SW 1271 (cell line): Measurements from ENCODE around the gene GAST.

ENCODE experiments used
- DNase-seq, 2 experiments: peaks; one replicate each; lab custom pipeline; 2025; lab: John Stamatoyannopoulos, UW

The GAST gene

DNA sequence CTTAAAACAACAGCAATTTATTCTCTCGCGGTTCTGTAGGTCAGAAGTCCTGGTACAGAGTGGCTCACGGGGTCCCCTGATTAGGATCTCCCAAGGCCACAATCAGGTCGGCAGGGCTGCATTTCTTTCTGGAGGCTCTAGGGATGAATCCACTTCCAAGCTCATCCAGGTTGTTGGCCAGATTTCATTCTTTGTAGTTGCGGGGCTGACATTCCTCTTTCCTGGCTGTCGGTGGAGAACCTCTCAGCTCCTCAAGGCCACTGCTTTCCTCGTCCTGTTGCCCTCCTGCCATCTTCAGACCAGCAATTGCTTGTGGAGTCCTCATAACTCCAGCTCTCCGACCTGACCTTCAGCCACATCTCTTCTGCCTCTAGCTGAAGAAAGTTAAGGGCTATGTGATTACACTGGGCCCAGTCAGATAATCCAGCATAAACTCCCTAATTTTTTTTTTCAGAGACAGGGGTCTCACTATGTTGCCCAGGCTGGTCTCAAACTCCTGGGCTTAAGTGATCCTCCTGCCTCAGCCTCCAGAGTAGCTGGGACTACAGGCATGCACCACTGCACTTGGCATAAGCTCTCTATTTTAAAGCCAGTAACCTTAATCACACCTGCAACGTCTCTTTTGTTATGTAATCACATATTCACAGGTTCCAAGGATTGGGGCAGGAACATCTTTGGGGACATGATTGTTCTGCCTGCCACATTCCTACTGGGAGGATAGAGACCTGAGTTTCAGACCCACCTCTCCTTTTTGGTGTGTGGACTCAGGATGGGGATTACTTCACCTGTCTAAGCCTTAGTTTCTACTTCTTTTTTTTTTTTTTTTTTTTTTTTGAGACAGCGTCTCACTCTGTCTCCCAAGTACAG, 4.1 kb upstream of the GAST start:
- no peak for DNase-seq

DNA sequence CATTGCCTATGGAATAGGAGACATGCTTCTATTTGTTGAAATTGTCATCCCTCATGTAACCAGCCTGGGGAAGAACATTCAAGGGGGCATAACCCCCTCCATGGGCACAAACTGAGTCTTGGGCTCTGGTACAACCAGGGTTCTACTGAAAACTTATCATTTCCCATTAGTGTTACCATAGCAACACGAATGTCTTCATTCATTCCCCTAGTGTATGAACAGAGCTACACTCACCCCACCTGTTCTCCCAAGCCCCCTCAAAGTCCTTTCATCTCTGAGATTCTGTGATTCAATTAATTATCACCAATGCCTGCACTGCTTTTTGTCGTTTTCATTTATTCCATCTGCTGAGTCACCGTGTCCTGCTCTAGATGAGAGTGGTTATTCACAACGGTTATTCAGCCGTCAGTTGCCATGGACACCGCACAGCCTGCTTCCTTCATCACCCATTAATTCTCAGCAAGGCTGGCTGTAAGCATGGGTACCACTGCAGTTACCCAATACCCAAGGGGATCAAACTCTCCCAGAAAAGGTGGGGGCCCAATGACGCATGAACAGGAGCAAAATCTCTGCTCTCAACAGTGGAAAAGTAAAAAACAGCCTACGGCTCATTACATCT, 1.6 kb upstream of the GAST start:
- DNase-seq, result no peak

DNA sequence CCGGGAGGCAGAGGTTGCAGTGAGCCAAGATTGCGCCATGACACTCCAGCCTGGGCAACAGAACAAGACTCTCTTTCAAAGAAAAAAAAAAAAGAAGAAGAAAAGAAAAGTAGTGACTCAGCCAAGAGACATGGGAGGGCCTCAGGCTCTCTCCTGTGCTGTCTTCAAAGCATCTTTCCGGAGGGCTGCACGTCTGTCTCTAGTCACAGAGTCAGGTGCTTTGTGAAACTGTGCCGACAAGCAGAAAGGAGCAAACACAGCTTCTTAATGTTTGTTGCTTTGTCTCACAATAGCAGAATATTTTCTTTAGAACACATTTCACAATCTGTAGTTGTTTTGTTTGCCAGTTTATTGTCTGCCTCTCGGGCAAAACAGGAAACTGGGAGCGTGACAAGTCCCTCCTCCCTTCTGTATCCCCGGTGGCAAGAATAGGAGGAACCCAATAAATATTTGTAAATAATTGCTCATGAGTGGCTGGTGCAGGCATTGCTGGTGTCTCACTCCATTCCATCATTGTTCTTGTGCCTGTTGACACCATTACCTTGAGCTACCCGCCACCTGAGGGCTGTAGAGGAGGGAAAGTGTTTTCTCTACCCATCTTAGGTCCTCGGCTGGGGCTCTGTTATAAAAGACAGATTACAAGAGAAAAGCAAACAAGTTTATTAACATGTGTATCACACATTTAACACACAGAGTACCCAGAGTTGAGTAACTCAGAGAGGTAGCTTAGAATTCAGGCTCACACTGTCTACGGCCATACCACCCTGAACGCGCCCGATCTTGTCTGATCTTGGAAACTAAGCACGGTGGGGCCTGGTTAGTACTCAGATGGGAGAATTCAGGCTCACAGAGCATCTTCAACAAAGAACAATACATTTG, 5.5 kb downstream of the GAST start:
- DNase-seq, result no peak

DNA sequence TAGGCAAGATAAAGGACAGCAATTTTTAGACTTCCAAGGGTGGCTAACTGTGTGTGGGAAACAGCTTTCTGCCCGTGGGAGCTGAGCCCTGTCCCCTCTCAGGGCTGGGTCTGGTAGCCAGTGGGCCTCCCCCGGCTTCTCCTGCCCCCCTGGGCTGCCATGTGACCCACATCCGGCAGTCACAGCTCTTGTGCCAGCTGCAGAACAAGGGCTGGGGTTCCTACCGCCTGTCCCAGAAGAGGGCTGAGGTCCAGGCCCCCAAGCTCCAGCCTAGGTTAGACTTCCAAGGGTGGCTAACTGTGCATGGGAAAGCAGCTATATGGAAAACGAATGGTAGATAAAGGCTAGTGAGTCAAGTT, 6.1 kb downstream of the GAST start:
- no peak for DNase-seq

DNA sequence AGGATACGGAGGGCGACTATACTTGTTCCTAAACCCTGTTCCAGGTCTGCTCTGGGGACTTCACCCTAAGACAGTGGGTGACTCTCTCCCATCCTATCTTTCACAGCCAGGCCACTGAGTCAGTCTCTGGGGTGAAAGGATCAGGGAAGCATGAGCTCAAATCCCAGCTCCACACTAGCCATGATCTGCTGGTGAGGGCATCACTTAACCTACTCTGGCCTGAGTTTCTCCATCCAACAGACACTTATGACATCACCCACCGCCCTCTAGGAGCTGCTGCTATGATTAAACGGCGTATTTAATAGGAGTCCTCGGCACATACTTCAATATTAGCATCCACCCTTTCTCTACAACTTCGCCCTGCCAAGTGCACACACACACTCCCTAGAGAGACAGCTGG, 10.1 kb downstream of the GAST start:
- no peak for DNase-seq

DNA sequence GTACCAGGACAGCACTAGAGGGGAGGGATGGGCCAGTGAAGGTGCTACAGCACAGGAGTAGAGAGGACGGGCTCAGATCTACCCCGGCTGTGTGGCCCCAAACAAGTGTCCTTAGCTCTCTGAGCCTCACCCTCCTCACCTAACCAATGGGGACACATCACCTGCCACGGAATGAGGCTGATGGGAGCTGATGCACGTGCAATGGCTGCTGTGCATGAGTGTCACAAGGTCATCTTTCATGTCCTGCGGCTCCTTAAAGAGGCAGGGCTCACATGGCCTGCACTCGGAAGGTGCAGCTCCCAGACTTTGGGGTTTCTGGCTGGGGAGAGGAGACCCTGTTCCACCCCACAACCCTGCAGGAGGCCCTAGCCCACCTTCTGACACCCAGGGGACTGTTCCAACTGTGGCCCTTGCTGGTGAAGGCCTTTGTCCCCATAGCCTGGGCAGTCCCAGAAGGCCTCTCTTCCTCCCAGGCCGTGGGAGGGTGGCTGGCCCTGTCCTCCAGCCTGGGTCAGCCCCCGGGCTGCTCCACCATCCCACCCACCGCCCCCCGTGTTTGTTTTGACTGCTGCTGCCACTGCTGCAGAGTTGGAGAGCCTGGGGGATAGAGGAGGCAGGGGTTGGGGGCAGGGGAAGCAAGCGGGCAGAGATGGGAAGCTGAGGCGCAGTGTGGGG, 11.8 kb downstream of the GAST start:
- DNase-seq, result no peak

DNA sequence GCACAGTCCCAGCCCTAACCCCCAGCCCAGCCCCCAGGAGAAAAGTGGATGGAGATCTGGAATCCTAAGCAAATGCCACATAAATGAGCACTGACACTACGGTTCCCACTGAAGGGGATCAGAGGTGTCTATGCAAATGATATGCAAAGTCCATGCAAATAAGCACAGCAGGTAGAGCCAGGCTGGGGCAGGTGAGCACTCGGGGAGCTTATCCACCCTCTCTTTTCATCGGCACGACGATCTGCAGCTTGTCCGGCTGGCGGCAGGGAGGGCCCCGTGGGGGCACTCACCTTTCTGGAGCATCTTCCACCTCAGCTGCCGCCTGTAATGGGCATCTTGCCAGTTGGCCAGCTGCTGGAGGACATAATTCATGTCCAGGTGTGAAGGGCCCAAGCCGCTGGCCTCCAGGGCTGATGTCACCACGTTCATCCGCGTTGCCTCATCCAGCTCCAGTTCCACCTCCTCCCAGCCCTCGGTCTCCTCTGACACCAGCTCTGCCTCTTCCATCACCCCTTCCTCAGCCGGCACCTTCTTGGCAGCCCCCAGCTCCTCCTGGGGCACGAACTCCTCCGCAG, 12.4 kb downstream of the GAST start:
- no peak for DNase-seq

DNA sequence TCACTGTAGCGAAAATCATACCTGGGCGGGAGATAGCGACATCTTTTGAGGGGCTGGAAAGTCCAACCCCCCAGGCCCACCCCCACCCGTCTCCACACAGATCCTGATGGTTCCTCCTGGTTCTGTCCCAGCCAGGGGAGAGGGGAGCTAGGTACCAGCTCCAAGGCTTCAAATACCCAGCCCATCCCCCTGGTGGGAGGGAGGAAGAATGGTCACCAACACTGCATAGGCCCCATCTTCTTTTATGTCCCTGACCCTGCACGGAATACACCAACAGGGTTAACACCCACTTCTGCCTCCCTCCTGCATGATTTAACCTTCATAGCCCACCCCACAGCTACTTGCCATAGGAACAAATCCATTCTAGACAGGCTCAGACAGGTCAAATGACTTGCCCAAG, 13.0 kb downstream of the GAST start:
- no peak for DNase-seq

DNA sequence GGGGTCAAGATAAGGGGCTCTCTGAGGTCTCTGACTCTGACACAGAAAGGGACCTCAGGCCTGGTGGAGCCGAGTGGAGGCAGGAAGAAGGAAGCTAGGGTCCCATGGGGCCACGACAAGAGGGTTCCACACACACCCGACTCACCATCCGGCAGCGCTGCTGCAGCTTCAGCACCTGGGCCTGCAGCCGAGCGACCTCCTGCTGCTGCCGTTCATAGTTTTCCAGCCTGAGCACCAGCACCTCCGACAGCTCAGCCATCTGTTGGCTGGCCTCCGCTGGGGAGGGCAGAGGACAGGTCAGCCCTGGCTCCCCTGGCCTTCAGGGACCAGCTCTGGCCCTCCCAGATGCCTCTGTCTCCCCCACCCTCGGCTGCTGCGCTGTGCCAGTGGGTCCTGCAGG, 15.9 kb downstream of the GAST start:
- DNase-seq, result no peak

DNA sequence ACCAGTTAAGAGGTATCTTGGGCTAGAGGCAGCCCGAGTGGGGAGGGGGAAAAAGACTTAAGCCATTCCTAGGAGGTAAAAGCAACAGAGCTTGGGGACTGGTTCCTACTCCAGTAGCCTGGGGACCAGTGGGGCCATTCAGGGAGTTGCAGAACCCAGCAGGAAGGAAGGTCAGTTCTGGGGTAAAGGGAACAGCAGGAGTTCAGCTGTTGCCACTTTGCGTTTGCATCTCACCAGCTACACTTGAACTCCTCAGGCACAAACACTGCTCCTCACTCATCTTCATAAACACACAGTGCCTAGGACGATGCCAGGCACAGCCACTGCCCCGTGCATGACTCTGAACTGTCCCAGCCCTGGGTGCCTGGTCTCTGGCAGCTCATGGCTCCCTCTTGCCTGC, 18.3 kb downstream of the GAST start:
- DNase-seq, result no peak

DNA sequence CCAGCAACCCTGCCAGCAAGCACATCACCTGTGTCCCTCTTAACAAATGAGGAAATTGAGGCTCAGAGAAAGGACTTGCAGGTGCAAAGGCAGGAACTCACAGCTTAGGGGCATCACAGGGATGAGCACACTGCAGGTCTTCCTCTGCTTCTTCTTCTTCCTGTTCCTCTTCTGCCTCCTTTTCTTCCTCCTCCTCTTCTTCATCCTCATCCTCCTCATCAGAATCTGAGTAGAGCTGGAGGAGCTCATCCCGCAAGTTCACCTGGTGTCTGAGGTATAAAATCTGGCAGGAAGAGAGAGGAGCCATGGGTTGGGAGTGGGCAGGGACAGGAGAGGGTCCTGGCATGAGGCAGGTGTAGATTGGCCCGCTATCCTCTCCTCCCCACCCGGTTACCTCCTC, 19.7 kb downstream of the GAST start:
- DNase-seq, result no peak

DNA sequence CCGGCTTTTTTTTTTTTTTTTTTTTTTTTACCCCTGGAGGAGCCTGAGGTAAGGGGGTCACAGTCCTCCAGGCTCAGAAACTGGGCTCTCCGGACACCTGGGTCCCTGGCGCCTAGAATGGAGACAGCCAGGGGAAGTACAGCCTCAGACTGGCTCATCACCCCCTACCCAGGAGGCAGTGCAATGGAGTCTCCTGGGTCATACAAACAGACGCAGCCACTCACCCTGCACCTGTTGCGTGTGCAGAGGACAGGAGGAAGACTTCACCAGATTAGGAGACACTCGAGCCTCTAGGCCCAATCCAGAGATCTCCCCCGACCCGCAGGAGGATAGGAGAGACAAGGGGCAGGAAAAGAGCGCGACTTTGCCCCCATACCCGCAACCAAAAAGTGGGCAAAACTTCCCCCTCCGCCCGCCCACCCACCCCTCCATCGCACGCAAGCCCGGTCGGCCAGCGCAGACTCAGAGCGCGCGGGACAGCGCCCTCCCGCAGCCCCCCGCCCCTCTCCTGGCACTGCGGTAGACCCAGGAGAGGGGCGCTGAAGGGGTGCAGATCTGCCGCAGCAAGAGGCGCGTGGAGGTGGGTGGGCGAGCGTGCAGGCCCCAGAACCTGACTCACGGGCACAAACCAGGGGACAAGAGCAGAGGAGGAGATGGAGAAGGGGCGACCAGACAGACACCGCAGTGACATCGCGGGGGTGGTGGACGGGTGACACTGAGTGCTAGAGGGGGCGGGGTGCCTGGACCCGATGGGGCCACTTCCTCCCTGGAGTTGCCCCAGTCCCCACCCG, 21.4 kb downstream of the GAST start:
- DNase-seq, result no peak

DNA sequence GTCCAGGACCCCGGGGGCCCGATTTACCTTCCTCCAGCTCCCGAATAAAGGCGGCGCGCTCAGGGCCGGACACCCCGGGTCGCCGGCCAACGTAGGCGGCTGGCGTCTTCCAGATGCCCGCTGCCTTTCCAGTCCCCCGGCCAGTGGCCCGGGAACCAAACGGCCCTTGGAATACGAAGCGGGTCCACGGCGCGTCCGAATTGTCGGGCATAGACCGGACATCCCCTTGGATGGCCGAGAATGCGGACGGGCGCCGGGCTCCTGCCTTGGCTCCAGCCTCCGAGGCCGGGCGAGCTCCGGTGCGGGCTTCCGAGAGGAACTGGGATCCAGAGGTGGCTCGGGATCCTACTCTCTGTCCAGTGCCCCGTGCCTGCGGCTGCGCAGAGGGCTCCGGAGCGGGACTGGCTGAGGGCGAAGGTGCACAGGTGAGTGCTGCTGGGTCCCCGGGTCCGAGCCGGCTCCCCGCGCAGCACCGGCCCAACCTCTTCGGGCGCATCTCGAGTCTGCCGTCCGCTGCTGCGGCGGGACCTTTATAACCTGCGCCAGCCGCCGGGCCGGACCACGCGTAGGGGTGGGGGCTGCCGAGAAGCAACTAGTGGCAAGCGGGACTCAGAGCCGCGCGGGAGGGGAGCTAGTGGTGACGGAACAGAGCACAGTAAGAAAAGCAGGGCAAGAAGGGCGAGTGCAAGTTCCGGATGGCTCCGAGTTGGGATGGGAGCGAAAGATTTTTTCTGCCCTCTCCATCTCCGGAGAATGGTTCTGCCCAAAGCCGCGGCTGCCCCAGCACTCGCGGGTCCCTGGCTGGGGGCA, 22.2 kb downstream of the GAST start, which contains the start of gene HAP1:
Gene HAP1, minus strand, starts transcription at position 505 of the 810 bp plus-strand sequence. Its CDS starts 9 bp downstream, at position 496.
- DNase-seq, result peak in 1 of 2 experiments; percentile 25

DNA sequence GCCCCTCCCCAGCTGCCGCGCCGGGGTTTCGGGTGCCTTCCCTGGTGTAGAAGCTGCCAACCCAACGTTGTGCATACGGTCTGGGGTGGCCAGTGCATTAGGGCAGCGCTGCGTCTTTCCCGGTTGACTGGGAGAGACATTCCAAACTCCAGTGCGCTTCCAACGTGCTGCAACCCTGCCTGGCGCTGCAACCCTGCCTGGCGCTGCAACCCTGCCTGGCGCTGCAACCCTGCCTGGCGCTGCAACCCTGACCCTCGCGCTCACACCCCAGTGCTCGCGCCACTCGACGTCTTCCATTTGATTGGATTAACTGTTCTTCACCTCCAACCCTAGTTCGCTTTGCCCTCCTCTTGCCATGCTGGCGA, 22.8 kb downstream of the GAST start:
- DNase-seq, result no peak

DNA sequence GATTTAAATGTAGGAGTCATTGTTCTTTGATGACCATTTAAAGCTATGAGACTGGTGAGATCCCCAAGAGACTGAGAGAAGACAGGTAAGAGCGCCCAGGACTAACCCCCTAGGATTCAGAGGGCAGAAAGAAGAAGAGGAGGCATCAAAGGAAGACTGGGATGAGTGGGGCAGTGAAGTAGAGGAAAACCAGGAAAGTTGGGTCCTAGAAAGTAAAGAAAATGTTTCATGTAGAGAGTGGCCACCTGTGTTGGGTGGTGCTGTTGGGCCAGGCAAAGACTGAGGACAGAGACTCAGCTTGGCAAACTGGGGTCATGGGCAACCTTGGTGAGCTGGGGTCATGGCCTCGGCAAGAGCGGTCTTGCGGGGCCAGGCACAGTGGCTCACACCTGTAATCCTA, 23.6 kb downstream of the GAST start:
- no peak for DNase-seq

DNA sequence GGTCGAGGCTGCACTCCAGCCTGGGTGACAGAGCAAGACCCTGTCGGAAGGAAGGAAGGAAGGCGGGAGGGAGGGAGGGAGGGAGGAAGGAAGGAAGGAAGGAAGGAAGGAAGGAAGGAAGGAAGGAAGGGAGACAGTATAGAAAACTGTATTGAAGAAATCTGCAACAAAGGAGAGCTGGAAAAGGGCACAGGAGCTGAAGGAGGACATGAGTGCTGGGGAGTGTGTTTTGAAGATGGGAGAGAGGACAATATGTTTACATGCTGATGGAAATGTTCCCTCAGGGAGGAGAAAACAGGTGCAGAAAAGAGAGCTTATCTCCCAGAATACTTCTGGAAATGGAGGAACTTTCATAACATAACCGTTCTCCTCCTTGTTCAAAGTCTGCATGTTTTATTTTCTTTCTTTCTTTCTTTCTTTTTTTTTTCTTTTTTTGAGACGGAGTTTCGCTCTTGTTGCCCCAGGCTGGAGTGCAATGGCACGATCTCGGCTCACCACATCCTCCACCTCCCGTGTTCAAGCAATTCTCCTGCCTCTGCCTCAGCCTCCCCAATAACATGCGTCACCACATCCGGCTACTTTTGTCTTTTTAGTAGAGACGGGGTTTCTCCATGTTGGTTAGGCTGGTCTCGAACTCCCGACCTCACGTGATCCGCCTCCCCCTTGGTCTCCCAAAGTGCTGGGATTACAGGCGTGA, 25.0 kb downstream of the GAST start:
- no peak for DNase-seq

DNA sequence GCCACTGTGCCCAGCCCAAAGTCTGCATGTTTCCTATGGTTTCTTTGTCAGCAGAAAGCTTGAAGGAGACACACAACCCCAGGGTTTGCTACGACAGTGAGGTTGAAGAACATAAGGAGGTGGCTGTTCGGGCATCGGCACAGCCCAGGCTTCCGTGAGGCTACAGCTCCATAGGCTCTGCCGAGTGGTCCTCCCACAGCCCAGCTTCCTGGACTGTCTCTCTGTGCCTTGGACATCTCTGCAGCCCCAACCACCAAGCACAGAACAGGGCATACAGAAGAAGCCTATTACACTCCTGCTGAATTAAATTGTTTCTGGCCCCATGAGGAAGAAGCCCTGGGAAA, 25.5 kb downstream of the GAST start:
- no peak for DNase-seq

DNA sequence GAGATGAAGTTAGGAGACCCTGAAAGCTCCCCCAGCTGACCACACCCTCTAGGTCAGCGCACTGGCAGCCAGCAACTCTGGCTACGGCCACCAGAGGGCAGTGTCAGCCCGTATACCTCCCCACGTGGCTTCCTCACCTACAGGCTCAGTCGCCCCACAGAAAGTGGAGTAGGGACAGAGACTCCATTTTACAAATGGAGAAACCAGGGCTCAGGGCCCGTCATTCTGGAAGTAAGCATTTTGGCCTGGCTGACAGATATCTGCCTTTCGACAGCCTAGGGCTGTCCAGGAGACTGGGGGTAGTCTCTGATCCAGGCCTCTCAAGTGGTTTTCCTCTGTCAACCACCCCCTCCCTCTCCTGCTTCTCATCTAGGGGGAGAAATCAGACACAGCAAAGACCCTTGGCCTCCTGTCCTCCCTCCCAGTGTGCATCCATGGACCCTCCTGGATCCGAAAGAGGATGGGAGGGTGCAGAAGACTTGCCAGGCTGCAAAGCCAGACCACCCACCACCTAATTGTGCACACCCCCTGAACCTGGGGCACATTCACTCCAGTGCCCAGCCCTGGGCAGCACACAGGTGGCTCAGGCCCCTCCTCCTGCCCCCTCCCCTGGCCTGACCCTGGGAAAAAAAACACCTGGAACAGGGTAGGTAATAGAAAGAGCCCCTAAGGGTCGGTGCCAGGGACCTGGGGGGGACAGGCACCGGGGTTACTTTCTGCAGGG, 26.1 kb downstream of the GAST start:
- peak; percentile 42 to 71 for DNase-seq

DNA sequence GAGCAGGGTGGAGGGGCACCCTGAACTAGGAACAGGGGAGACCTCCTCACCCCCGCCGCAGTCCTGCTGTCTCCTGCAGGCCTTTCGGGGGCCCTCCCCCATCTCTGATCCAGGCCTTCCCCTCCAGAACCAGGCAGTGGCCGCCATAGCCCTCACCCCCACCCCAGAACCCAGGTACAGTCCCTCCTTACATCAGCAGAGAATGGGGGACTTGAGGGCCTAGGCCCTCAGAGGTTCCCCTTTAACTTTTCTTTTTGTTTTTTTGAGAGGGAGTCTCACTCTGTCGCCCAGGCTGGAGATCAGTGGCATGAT, 26.6 kb downstream of the GAST start:
- no peak for DNase-seq
